IMR-90 (cell line): Measurements from ENCODE around the gene VARS2. TPM values are rescaled to one million over a fixed set of nuclear protein-coding genes. Genes with fewer than 3 reads are reported as not detected.

Experiments used
- ATAC-seq: fragments of 200-7000 bp; cut with Tn5 transposase; 2 replicates; pipeline ENCODE4 v1.9.1; 2020; ENCODE audit warnings: low read depth, mild to moderate bottlenecking, moderate library complexity
- BruUV-seq: library from RNA; stranded (reverse); fragments of 400-500 nt; replicated peaks from 2 replicates; lab custom pipeline; 2021; lab: Mats Ljungman, UMichigan
- CTCF ChIA-PET: fragments of 300-600 bp; formaldehyde crosslinking; extraction: SDS; loops from one replicate; lab custom pipeline; 2021; ENCODE audit warnings: antibody characterized with exemption; lab: Yijun Ruan, JAX
- POLR2A ChIA-PET: fragments of 300-600 bp; sonication (Branson Sonifier 250); formaldehyde crosslinking; loops from one replicate; lab custom pipeline; 2022; ENCODE audit warnings: antibody characterized with exemption; ENCODE audit not compliant: unreplicated experiment; lab: Charles Lee
- DNase-seq: peaks from one replicate; pipeline ENCODE4 v3.0.0; 2013
- H2AFZ ChIP-seq: replicated peaks from 2 replicates; pipeline ENCODE3; 2013; ENCODE audit warnings: low read length, mild to moderate bottlenecking; ENCODE audit not compliant: poor library complexity
- H2AK5ac ChIP-seq: 2 replicates; pipeline ENCODE4 v1.6.1; 2013; ENCODE audit warnings: low read depth, low read length, inconsistent platforms
- H2AK9ac ChIP-seq: replicated peaks from 2 replicates; pipeline ENCODE3; 2013; ENCODE audit warnings: mild to moderate bottlenecking, low read depth, low read length, moderate library complexity; ENCODE audit not compliant: poor library complexity
- H2BK120ac ChIP-seq: 2 replicates; pipeline ENCODE4 v1.6.1; 2013; ENCODE audit warnings: low read depth, low read length, inconsistent platforms
- H2BK15ac ChIP-seq: 3 replicates; pipeline ENCODE4 v1.6.1; 2013; ENCODE audit warnings: low read depth, low read length, inconsistent platforms
- H2BK20ac ChIP-seq: 2 replicates; pipeline ENCODE4 v1.6.1; 2013; ENCODE audit warnings: low read depth, mild to moderate bottlenecking, inconsistent platforms, low read length, moderate library complexity
- H2BK5ac ChIP-seq: 2 replicates; pipeline ENCODE4 v1.6.1; 2013; ENCODE audit warnings: mild to moderate bottlenecking, low read depth, low read length, inconsistent platforms; ENCODE audit not compliant: poor library complexity, severe bottlenecking
- H3K14ac ChIP-seq: replicated peaks from 2 replicates; pipeline ENCODE4 v1.6.1; 2013; ENCODE audit warnings: low read depth, low read length, inconsistent platforms
- H3K18ac ChIP-seq: 2 replicates; pipeline ENCODE4 v1.6.1; 2013; ENCODE audit warnings: low read depth, low read length, control low read depth
- H3K23ac ChIP-seq: 2 replicates; pipeline ENCODE4 v1.6.1; 2013; ENCODE audit warnings: low read depth, low read length, inconsistent platforms
- H3K27ac ChIP-seq: 2 replicates; pipeline ENCODE4 v1.5.1; 2013; ENCODE audit warnings: mild to moderate bottlenecking, control low read depth, low read length; ENCODE audit not compliant: insufficient read depth
- H3K27me3 ChIP-seq: 2 replicates; pipeline ENCODE4 v1.6.1; 2013; ENCODE audit warnings: low read length; ENCODE audit not compliant: control insufficient read depth, insufficient read depth
- H3K36me3 ChIP-seq: 2 replicates; pipeline ENCODE4 v1.6.1; 2013; ENCODE audit warnings: low read length, mixed read lengths; ENCODE audit not compliant: control insufficient read depth, insufficient read depth
- H3K4ac ChIP-seq: 2 replicates; pipeline ENCODE4 v1.6.1; 2013; ENCODE audit warnings: low read depth, low read length, inconsistent platforms
- H3K4me1 ChIP-seq: 2 replicates; pipeline ENCODE4 v1.6.1; 2013; ENCODE audit warnings: low read length, mixed read lengths; ENCODE audit not compliant: control insufficient read depth, insufficient read depth
- H3K4me2 ChIP-seq: 2 replicates; pipeline ENCODE4 v1.6.1; 2013; ENCODE audit warnings: low read depth, mild to moderate bottlenecking, control low read depth, low read length, moderate library complexity
- H3K4me3 ChIP-seq: 2 replicates; pipeline ENCODE4 v1.5.1; 2013; ENCODE audit warnings: low read depth, mild to moderate bottlenecking, control low read depth, low read length, moderate library complexity; ENCODE audit not compliant: insufficient read depth
- H3K56ac ChIP-seq: 2 replicates; pipeline ENCODE4 v1.6.1; 2013; ENCODE audit warnings: low read length, inconsistent platforms; ENCODE audit not compliant: insufficient read depth; ENCODE audit errors: extremely low read depth
- H3K79me1 ChIP-seq, 2 experiments: 2 replicates each; pipeline ENCODE4 v1.6.1; 2013; ENCODE audit warnings: low read length in 2 of 2, inconsistent platforms in 1 of 2, low read depth in 1 of 2
- H3K9ac ChIP-seq: 2 replicates; pipeline ENCODE4 v1.6.1; 2013; ENCODE audit warnings: low read depth, low read length, control low read depth
- H3K9me1 ChIP-seq: 2 replicates; pipeline ENCODE4 v1.6.1; 2013; ENCODE audit warnings: low read length, inconsistent platforms; ENCODE audit not compliant: insufficient read depth
- H3K9me3 ChIP-seq: 2 replicates; pipeline ENCODE4 v1.6.1; 2013; ENCODE audit warnings: low read length; ENCODE audit not compliant: control insufficient read depth, insufficient read depth
- H4K20me1 ChIP-seq: 2 replicates; pipeline ENCODE4 v1.6.1; 2013; ENCODE audit warnings: low read length, inconsistent platforms; ENCODE audit not compliant: insufficient read depth
- H4K5ac ChIP-seq: 2 replicates; pipeline ENCODE4 v1.6.1; 2013; ENCODE audit warnings: mild to moderate bottlenecking, low read depth, low read length, control low read depth
- H4K8ac ChIP-seq, 2 experiments: 2 replicates each; pipeline ENCODE4 v1.6.1; 2013; ENCODE audit warnings: low read depth in 2 of 2, low read length in 2 of 2, control low read depth in 1 of 2, inconsistent platforms in 1 of 2
- H4K91ac ChIP-seq: 2 replicates; pipeline ENCODE4 v1.6.1; 2013; ENCODE audit warnings: low read depth, low read length, inconsistent platforms; ENCODE audit not compliant: insufficient read depth
- BHLHE40 ChIP-seq: fragments of 150-350 bp; IDR thresholded peaks from 2 replicates; pipeline ENCODE4 v1.6.1; 2016; ENCODE audit warnings: mild to moderate bottlenecking, low read depth, low read length
- CEBPB ChIP-seq: IDR thresholded peaks from 2 replicates; pipeline ENCODE4 v1.6.1; 2012; ENCODE audit warnings: low read depth, low read length, improper control_type of control experiment
- CHD1 ChIP-seq: IDR thresholded peaks from 2 replicates; pipeline ENCODE4 v1.6.1; 2012; ENCODE audit warnings: low read depth, low read length, improper control_type of control experiment
- FOS ChIP-seq: fragments of 150-350 bp; IDR thresholded peaks from 2 replicates; pipeline ENCODE4 v1.6.1; 2016; ENCODE audit warnings: low read depth, low read length
- MAFK ChIP-seq: IDR thresholded peaks from 2 replicates; pipeline ENCODE4 v1.6.1; 2012; ENCODE audit warnings: low read depth, low read length, improper control_type of control experiment
- MXI1 ChIP-seq: IDR thresholded peaks from 2 replicates; pipeline ENCODE4 v1.6.1; 2012; ENCODE audit warnings: low read depth, mild to moderate bottlenecking, low read length, moderate library complexity, borderline replicate concordance
- POLR2A ChIP-seq: IDR thresholded peaks from 2 replicates; pipeline ENCODE4 v1.6.1; 2012; ENCODE audit warnings: mild to moderate bottlenecking, low read depth, low read length
- RAD21 ChIP-seq: IDR thresholded peaks from 2 replicates; pipeline ENCODE4 v1.6.1; 2012; ENCODE audit warnings: low read length, improper control_type of control experiment
- RCOR1 ChIP-seq: IDR thresholded peaks from 2 replicates; pipeline ENCODE4 v1.6.1; 2012; ENCODE audit warnings: mild to moderate bottlenecking, low read length, improper control_type of control experiment; ENCODE audit not compliant: insufficient replicate concordance
- RFX5 ChIP-seq: IDR thresholded peaks from 2 replicates; pipeline ENCODE4 v1.8.0; 2012; ENCODE audit warnings: low read depth, mild to moderate bottlenecking, low read length, moderate library complexity
- SMC3 ChIP-seq: fragments of 150-350 bp; IDR thresholded peaks from 2 replicates; pipeline ENCODE4 v1.6.1; 2016; ENCODE audit warnings: low read depth, mild to moderate bottlenecking, antibody characterized with exemption, low read length, moderate library complexity
- WGBS, 2 experiments: methylation state at CpG; one replicate each; pipeline versions ENCODE4 v1.1.5 to v1.1.7; 2013; ENCODE audit warnings: missing lambda C conversion rate in 2 of 2; ENCODE audit not compliant: insufficient read length in 1 of 2; ENCODE audit errors: extremely low coverage in 2 of 2; 5-methylcytosine and 5-hydroxymethylcytosine counted together
- dilution Hi-C: fragments of 300-500 bp; cut with HindIII; formaldehyde crosslinking; loops from one replicate; pipeline ENCODE4 v1.14.3; 2018; ENCODE audit warnings: low sequenced_read_pairs; ENCODE audit not compliant: unreplicated experiment
- in situ Hi-C: fragments of 300-500 bp; cut with MboI; formaldehyde crosslinking; loops from 3 replicates; pipeline ENCODE4 v1.14.3; 2019; ENCODE audit warnings: low sequenced_read_pairs, inconsistent platforms, mixed read lengths
- intact Hi-C: fragments of 100-400 bp; cut with micrococcal nuclease; formaldehyde crosslinking; loops from 2 replicates; pipeline ENCODE4 v1.10.0; 2022
- polyA plus RNA-seq, 3 experiments: library from polyadenylated mRNA; depleted of rRNA; stranded (reverse); fragments of >200 nt; gene quantifications; 2 replicates each; pipeline ENCODE4 v1.2.3, GENCODE V29; 2012; ENCODE audit warnings: low replicate concordance in 1 of 3
- total RNA-seq: library from RNA; depleted of rRNA; stranded (reverse); fragments of >200 nt; gene quantifications from 2 replicates; pipeline ENCODE4 v1.2.3, GENCODE V29; 2012
- TF ChIP-seq, protein P1 (sequence below): fragments of 150-350 bp; IDR thresholded peaks from 2 replicates; pipeline ENCODE4 v1.6.1; 2016; ENCODE audit warnings: low read depth, mild to moderate bottlenecking, low read length, moderate library complexity, borderline replicate concordance
- TF ChIP-seq, protein P2 (sequence below): conservative IDR thresholded peaks from 2 replicates; pipeline ENCODE4 v1.5.1; 2012; ENCODE audit warnings: mild to moderate bottlenecking, low read depth, low read length, improper control_type of control experiment
- TF ChIP-seq, protein P3 (sequence below): fragments of 150-350 bp; IDR thresholded peaks from 2 replicates; pipeline ENCODE4 v1.6.1; 2017; ENCODE audit warnings: mild to moderate bottlenecking, antibody characterized with exemption, low read length, low read depth

The VARS2 gene
- total and polyA plus RNA-seq, 2 of the 4 experiments (the other 2 are of a cell fraction) = 7.2 to 14.0 TPM

DNA sequence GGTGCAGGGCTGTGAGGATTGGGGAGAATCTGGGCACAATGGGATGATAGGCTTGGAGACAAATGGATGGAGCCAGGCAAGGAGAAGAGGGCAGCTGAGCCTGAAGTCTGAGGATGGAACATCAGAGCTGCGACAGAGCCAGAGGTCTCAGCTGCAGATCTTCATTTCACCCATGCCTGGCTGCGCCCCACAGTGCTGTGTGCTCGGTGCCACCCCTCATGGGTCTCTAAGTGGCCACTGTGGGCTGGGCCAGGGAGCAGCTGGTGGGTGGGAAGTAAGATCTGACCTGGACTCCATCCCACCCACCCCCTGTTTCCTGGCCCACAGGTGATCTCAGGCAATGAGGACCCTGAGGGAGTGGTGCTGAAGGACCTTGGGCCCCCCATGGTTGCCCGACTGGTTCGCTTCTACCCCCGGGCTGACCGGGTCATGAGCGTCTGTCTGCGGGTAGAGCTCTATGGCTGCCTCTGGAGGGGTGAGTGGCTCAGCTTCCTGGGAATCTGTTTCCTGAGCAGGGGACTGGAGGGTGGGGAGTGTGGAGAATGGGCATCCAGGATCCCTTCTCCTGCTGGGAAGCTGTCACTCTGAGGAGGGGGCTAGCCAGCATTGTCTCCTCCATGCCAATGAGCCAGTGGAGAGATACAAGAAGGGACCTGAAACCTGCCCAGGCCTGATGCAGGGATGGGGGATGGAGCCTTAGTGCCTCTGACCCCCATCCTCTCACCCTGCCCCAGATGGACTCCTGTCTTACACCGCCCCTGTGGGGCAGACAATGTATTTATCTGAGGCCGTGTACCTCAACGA, 23.2 kb upstream of the VARS2 start (continued):
- TF ChIP-seq MAFK = no peak

DNA sequence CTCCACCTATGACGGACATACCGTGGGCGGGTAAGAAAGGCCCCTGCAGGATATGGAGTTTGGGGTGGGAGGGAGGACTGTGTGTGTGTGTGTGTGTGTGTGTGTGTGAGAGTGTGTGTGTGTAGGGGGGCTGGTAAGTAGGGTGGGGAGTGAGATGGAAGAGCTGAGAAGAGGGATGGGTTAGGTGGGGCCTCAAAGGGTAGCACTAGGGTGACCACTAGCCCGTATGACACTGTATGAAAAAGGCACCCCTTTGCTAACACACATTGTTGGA, 22.7 kb upstream of the VARS2 start:
- WGBS, 2 experiments = 100% methylated on average over 1 of the region's 4 CpGs; no CpG with 5 or more reads in 1 of the 2 experiments
- no peak overlapping the region for H4K8ac ChIP-seq
- H3K36me3 ChIP-seq = peaks cover 53% of the 10 kb centered on the region
- H3K4me1 ChIP-seq = peaks cover 13% of the 10 kb centered on the region
- H2AK5ac ChIP-seq = no peak overlapping the region
- H2BK120ac ChIP-seq = no peak overlapping the region
- intact Hi-C loops (no loop called here), dilution Hi-C loops (no loop called here), in situ Hi-C loops (no loop called here)
- H2BK5ac ChIP-seq = no peak overlapping the region
- H3K56ac ChIP-seq = no peak overlapping the region
- H3K9me3 ChIP-seq = no peaks in the 10 kb centered on the region
- ChIA-PET POLR2A (no interaction called here), CTCF (no interaction called here)
- no peak overlapping the region for H4K5ac ChIP-seq
- no peak overlapping the region for H3K4ac ChIP-seq
- ATAC-seq (no peak), DNase-seq (no peak)
- H3K4me3 ChIP-seq = no peak overlapping the region
- H4K91ac ChIP-seq = no peak overlapping the region
- H3K9ac ChIP-seq = no peak overlapping the region
- no peaks in the 10 kb centered on the region; the same call in 1 of the 2 replicates for H4K20me1 ChIP-seq
- no peak overlapping the region for H2BK20ac ChIP-seq
- H3K23ac ChIP-seq = no peak overlapping the region
- no peak overlapping the region for H3K4me2 ChIP-seq
- no peak overlapping the region for H2AK9ac ChIP-seq
- H3K79me1 ChIP-seq = peaks cover 10 to 39% of the 10 kb centered on the region in 2 experiments
- H2AFZ ChIP-seq = no peak overlapping the region
- no peak overlapping the region for H3K27ac ChIP-seq
- H3K27me3 ChIP-seq = no peaks in the 10 kb centered on the region
- BruUV-seq = no TSS peak
- H3K18ac ChIP-seq = no peak overlapping the region
- H3K14ac ChIP-seq = no peak overlapping the region
- H3K9me1 ChIP-seq = peaks cover 3% of the 10 kb centered on the region; the same call in 1 of the 2 replicates
- H2BK15ac ChIP-seq = no peak overlapping the region
- TF ChIP-seq, protein P1, sequence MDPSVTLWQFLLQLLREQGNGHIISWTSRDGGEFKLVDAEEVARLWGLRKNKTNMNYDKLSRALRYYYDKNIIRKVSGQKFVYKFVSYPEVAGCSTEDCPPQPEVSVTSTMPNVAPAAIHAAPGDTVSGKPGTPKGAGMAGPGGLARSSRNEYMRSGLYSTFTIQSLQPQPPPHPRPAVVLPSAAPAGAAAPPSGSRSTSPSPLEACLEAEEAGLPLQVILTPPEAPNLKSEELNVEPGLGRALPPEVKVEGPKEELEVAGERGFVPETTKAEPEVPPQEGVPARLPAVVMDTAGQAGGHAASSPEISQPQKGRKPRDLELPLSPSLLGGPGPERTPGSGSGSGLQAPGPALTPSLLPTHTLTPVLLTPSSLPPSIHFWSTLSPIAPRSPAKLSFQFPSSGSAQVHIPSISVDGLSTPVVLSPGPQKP = no peak
- TF ChIP-seq CHD1 (no peak), FOS (no peak), RFX5 (no peak), SMC3 (no peak), MAFK (no peak), CEBPB (no peak), POLR2A (no peak), RCOR1 (no peak), BHLHE40 (no peak), RAD21 (no peak), MXI1 (no peak)
- TF ChIP-seq, protein P2, sequence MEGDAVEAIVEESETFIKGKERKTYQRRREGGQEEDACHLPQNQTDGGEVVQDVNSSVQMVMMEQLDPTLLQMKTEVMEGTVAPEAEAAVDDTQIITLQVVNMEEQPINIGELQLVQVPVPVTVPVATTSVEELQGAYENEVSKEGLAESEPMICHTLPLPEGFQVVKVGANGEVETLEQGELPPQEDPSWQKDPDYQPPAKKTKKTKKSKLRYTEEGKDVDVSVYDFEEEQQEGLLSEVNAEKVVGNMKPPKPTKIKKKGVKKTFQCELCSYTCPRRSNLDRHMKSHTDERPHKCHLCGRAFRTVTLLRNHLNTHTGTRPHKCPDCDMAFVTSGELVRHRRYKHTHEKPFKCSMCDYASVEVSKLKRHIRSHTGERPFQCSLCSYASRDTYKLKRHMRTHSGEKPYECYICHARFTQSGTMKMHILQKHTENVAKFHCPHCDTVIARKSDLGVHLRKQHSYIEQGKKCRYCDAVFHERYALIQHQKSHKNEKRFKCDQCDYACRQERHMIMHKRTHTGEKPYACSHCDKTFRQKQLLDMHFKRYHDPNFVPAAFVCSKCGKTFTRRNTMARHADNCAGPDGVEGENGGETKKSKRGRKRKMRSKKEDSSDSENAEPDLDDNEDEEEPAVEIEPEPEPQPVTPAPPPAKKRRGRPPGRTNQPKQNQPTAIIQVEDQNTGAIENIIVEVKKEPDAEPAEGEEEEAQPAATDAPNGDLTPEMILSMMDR = no peak
- TF ChIP-seq, protein P3, sequence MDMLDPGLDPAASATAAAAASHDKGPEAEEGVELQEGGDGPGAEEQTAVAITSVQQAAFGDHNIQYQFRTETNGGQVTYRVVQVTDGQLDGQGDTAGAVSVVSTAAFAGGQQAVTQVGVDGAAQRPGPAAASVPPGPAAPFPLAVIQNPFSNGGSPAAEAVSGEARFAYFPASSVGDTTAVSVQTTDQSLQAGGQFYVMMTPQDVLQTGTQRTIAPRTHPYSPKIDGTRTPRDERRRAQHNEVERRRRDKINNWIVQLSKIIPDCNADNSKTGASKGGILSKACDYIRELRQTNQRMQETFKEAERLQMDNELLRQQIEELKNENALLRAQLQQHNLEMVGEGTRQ = no peak
